GM21717 (cell line): ENCODE data around the gene MYO5A.
A peak's percentile ranks its signal among the peaks of the same experiment; 100 is the strongest.
"Not testable (repeated sequence)": the region's sequence is repeated elsewhere in the genome, so short reads cannot be mapped to it uniquely, and the experiment has no call there.

Experiments
- ATAC-seq: cut with Tn5 transposase; IDR thresholded peaks from one replicate; pipeline ENCODE4 v1.9.1; 2021; ENCODE audit warnings: mild to moderate bottlenecking, moderate library complexity; ENCODE audit not compliant: unreplicated experiment

Gene MYO5A

DNA sequence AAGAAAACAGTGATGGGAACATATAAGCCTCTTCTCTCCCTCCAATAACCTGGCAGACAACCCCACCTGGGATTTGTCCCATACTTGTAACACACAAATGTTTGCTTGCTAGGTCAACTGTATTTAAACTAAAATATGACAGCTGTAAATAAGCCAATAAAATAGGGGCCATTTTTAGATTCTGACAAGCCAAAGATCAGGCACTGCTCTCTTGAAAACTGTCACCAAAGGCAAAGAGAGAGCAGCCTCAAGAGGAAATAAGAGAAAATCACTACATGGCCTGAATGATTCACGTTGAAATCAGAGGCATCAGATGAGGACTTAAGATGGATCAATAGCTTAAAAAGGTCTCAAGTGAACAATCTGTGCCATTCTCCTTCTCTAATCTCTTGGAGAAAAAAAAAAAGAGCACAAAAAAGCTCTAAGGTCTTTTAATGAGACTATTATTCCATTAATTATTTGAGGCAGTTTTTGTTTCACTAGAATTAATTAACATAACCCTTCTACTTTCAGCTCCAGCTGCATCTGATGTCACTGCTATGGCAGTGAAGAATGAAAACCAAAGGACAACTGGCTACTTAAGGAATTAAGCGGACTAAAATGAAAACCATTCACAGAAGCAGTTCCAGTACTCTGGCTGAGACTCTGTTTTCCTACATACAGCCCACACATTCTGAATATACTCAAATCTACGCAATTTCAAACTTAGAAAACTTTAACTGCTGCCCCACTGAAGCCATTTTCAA lies 19.0 kb downstream of the MYO5A start:
- ATAC-seq: no peak

DNA sequence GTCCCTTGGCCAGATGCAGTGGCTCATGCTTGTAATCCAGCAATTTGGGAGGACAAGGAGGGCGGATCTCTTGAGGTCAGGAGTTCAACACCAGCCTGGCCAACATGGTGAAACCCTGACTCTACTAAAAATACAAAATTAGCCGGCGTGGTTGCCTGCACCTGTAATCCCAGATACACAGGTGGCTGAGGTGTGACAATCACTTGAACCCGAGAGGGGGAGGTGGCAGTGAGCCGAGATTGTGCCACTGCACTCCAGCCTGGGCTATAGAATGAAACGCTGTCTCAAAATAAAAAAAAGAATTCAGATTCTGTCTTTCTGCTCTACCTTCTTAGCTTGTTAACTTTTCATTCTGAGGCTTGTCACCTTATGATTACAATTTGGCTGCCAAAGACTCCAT lies 22.1 kb downstream of the MYO5A start:
- no peak for ATAC-seq

DNA sequence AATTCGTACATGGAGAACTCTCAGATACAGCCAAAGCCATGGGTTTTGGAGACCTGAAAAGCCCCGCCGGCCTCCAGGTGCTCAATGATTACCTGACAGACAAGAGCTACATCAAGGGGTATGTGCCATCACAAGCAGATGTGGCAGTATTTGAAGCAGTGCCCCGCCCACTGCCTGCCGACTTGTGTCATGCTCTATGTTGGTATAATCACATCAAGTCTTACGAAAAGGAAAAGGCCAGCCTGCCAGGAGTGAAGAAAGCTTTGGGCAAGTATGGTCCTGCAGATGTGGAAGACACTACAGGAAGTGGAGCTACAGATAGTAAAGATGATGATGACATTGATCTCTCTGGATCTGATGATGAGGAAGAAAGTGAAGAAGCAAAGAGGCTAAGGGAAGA lies 23.5 kb downstream of the MYO5A start:
- no peak for ATAC-seq

DNA sequence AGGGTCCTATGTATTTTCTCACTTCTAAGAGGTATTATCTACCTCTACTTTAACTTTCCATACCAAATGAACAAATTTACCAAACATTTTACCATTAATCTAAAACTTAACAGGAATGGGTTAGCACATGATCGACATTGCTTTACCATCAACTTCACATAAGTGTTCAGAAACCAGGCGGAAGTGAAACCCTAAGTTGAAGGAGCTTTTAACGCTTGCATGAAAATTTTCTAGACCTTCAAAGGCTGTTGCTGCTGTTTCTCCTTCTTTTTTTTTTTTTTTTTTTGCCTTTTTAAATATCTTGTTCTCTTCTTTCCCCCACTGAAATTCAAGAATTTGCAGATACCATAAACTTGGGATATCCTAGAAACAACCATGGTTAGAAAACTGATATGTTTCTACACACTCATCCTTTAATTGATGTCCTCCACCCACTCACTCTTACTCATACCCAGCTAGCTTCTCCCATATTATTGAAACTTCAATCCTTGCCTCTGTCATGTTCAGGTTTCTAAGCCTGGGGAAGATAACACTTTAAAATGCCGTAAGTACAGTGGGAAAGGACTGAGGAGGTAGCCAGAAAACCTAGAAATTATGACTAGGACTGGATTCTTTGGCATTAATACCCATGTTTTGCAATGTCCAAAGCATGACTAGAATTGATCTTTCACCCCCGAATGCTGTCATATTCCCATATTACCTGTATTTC lies 24.7 kb downstream of the MYO5A start:
- ATAC-seq: no peak

DNA sequence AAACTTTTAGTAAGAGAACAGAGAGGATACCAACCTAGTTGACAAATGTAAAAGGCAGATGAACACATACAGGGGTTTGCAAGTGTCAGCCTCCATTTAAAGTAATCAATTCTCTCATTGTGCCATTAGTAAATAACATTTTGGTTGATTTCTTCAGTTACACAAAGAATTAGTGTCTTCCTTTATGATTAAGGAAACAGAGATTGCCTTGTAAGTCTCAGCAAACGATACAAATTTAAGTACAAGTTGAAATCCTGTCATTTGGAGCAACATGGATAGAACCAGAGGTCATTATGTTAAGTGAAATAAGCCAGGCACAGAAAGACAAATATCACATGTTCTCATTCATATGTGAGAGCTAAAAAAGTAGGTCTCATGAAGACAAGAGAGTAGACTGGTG lies 26.1 kb downstream of the MYO5A start:
- no peak for ATAC-seq

DNA sequence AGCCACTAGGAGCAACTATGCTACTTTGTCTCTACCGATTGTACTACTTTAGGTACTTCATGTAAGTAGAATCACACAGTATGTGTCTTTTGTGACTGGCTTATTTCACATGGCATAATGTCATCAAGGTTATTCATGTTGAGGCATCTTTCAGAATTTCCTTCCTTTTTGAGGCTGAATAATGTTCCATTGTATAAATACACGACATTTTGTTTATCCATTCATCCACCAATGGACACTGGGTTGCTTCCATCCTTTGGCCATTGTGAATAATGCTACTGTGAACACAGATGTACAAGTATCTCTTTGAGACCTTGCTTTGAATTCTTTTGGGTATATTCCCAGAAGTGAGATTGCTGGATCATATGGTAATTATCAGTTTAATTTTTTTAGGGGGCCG lies 29.2 kb downstream of the MYO5A start:
- no peak for ATAC-seq

DNA sequence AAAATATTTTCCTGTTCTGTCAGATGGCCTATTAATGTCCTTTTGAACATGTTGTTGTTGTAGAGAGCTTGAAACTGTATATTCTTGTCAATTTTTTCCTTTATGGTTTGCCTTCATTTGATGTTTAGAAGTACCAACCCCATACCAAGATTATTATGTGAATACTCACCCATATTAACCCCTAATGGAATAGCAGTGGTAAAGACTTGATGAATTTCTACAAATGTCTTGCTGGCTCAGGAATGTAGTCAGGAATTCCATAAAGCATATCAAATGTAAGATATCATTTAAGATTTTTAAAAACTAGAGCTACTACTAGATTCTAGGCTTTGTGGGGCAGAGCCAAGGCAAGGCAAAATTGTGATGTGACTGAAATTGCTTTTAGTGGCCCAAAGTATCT lies 30.0 kb downstream of the MYO5A start:
- ATAC-seq: no peak

DNA sequence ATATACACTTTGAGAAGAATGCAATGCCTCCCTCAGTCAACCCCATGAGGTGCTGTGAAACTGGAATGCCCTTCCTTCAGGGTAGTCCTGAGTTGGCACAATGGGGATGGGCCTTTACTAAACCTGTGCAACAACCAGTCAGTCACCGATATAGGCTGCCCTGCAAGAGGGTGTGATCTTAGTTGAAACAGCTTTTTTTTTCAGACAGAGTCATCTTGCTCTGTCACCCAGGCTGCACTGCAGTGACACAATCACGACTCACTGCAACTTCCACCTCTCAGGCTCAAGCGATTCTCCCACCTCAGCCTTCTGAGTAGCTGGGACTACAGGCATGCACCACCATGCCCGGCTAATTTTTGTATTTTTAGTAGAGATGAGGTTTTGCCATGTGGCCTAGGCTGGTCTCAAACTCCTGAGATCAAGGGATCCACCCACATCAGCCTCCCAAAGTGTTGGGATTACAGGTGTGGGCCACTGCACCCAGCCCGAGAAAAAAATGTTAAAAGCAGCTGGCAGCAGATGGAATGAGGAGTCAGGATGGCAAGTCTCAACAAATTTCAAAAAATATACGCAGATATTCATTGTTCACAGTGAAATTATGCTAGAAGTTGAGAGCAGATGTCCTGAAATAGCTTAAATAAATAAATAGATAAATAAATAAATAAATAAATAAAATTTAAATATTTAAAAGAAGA lies 31.8 kb downstream of the MYO5A start:
- no peak for ATAC-seq

DNA sequence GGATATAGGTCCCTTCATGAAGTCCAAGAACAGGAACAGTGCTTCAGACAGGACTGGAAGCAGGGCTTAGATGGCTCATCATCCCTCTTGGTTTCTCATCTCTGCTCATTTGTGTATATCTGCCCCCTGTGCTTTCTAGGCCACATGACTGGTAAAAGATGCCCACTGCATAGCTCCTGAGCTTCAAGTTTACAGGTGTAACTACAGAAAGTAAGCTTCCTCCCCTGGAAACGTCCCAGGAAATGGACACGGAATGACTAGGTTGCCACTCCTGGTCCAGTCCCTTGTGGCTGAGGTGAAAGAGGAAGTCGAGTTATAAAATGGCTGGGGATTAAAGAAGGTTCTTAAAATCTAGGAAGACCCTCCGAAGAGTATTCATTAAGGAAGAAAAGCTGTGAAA lies 32.5 kb downstream of the MYO5A start:
- ATAC-seq: no peak

DNA sequence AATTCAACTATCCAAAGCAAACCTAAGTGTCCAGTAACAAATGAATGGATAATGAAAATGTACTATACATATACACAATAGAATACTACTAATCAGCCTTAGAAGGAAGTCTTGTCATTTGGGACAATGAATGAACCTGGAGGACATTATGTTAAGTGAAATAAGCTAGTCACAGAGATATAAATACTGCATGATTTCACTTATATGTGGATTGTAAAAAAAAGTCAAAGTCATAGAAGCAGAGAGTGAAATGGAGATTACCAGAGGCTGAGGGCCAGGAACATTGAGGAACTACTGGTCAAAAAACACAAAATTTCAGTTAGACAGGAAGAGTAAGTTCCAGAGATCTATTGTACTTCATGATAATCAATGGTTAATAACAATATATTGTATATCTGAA lies 33.6 kb downstream of the MYO5A start:
- ATAC-seq: no peak

DNA sequence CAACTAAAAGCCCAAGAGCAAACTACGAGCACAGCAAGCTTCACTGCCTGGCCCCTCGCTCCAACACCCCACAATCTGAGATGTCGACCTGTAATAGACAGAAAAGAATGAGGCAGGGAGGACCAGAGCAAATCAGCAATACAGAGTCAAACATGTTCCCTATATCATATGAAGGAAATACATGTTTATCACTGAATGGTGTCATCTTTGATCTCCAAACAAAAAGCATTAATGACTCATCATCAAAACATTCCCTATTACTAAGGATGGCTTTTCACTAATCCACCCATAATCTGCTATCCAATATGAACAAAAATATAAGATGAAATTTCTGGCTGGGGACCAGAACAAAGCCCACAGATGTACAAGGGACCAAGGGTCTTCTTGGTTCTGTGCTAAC lies 34.7 kb downstream of the MYO5A start:
- ATAC-seq: no peak

DNA sequence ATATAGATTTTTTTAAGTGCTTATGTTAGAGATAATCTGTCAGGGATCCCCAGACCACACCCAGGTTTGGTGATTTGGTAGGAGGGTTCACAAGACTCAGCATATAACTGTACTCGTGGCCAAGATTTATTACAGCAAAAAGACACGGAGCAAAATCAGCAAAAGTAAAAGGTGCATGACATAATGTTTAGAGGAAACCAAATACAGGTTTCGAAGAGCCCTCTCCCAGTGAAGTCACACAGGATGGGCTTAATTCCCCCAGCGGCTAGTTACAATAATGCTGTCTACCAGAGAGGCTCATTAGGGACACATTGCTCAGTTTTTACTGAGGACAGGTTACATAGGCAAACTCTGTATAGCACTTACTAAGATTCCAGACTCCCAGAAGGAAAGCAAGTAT lies 36.5 kb downstream of the MYO5A start:
- no peak for ATAC-seq

DNA sequence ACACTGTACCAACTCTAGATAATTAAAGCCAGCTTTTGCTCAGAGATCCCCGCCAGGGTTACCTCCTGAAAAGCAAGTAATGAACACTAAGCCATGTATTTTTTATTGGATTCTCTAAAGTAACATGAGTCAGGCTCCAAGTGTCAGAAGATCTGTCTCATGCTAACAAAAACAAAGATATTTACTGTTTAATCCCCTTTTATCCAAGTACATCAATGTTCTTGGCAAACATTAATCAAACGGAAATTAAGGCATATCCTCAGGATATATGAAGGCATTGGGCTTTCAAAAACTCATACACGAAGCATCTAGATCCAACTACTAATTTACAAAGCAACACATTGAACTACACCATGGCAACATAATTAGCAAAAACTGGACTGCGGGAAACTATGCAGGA lies 37.2 kb downstream of the MYO5A start:
- no peak for ATAC-seq

DNA sequence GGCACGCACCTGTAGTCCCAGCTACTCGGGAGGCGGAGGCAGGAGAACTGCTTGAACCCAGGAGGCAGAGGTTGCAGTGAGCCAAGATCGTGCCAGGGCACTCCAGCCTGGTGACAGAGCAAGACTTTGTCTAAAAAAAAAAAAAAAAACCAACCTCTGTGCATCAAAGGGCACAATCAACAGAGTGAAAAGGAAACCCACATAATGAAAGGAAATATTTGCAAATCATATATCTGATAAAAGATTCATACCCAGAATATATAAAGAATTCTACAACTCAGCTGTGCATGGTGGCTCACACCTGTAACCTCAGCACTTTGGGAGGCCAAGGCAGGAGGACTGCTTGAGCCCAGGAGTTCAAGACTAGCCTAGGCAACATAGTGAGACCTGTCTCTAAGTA lies 39.2 kb downstream of the MYO5A start:
- ATAC-seq: not testable (repeated sequence)

DNA sequence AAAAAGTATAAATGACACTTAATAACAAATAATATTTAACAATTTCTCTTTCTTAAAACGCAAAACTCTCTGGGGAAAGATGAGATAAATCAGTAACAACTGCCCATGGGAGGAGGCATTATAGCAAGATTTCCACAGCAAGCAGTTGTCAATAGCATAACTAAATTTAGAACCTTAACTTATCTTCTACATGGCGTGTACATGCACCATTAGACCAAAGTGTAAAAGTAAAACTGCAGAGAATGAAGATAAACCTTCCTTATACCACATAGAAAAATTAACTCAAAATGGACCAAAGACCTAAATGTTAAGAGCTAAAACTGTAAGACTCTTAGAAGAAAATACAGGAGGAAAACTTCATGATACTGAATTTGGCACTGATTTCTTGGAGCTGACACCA lies 39.9 kb downstream of the MYO5A start:
- no peak for ATAC-seq

DNA sequence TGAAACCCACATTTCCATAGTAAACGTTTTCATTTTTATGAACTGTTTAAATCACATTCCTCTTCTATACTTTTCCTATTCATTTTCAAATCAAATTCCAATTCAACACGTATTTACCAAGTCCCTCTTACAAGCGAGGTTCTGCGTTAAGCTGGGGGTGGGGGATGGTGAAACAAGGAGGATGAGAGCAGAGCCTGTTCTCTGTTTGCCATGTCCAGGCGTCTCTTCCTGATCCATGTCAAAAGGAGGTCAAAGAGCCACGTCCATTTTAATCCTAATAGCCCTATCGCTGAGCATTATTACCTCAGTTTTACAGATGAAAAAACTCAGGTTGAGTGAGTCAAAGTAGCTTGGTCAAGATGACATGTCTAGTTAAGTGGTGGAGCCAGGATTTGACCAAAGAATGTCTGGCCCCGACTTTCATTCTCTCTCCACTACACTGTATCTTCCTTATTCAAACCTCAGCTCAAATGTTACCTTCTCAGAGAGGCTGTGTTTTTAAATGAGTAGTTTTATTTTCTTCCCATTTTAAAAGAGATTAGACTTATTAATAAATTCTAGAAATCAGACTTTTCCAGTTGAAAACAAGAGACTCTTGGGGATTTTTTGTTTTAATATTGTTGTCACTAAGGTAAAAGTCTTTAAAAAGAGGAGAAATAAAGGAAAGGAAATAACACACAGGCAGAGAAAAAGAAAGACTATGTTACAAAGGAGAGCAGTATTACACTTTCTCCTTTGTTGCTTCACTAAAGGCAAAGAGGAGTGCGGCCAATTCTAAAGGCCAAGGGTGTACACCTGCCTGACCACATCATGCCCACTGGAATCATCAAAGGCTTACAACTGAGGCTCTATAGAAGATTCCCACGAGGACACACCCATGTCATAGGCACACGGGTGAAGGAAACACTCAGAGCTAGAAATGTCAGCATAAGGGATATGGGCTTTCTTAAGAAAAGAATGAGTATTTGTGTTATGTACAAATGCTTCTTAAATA lies 42.4 kb downstream of the MYO5A start:
- ATAC-seq: no peak

DNA sequence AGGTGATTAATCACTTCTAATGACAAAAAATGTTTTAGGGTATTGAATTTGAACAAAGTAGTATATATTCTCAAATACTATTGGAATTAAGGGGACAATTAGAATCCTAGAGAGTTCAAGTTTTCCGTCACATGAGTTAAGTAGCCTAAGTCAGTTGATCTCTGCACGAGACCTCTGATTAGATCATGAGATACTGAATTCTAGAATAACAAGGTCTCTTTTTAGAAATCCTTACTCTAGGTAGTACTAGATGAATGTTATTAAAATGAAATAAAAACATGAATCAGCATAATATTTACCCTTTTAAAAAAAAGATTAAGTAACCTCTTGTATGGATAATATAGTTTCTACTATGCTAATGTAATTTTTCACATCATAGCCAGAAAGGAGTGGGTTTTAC lies 43.4 kb downstream of the MYO5A start:
- no peak for ATAC-seq

DNA sequence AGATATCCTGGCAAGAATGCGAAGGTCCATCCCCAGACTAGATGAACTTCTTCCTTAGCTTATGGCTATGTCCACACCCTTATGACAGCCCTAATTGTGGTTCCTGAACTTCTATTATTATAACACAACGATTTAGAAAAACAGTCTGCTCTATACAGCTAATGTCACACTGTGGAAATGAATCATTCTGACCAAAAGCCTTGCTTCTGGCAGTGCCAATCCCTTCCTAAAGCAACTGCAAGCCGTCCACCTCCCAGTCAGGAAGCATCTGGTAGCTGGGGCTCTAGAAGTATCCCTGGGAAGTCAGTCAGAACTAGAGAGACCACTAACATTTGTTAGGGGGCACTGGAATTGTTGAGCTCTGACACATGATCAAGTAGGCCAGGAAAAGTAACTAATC lies 45.0 kb downstream of the MYO5A start:
- ATAC-seq: no peak

DNA sequence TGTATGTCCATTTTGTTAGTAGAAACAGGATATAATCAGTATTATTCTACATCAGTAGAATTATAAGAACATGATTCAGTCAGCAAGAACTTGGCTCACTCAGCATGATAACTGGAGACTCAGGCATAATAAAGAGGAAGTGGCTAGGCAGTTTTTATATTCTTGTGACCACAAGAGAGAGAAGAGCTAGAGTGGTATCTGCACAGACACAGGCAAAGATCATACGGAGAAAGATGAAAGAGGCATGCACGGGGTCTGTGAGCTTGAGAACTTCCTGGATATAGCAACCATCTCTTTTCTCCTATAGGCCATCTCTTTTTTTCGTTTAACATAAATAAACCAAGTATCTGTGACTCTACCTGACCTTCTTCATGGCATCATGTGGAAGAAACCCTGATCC lies 46.8 kb downstream of the MYO5A start:
- peak; percentile 96 for ATAC-seq

DNA sequence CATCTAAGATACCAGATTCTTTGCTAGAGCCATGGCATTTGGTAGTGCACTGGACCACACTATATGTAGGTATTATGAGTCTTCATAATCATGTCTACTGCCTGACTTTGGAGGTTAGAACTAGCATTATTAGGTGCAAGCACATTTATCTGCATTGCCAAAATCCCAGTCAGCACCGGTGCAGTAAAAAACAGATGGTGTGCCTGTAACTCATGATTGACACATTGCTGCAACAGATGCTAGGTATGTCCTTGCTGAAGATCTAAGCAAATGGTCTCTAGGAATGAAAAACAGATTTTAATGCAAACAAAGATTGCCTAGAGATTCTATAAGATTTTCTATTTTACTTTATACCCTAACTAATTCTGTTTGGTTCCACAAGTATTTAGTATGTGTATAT lies 47.7 kb downstream of the MYO5A start:
- ATAC-seq: no peak

DNA sequence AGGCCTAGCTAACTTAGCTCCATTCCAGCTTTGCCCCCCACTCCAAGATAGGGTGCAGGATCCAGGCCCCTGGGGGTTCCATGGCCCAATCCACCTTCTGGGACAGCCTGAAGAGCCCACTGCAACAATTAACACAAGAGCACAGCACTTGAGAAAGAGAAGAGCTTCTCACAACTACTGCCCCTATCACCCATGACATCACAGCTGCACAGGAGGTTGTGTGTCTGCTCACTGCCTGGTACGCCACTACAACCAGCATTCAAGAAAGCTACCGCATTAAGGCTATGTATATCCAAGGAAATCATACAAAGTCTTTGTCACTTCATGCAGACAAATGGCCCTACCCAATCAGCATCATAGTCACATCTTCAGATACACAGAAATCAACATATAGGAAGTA lies 62.0 kb downstream of the MYO5A start:
- peak; percentile 2 for ATAC-seq
